ENCODE measurements around the gene MORC1.

DNA sequence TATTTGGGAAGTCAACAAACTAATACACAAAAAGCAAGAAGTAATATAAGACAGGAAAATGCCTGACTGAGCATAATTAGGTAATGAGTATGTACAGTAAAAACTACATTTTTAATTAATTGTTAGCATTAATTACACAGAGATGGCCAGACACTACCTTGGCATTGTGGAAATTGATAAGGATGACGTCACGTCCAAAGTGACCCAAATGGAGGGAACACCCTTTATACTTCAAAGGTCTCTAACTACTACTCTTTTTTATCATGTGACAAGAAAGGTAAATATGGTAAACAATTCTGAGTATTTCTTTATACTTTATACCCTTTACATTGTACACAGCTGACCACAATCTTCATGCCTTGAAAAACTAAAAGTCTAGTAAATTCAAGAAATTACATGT, 141.9 kb downstream of the MORC1 start:
- TF ChIP-seq SUZ12 (IDR thresholded peaks at IDR 0.05; ENCODE audit: extremely low read depth, insufficient read depth, insufficient read length): no peak
- TF ChIP-seq ZNF274 (IDR thresholded peaks at IDR 0.05; ENCODE audit: low read depth, low read length): no peak
